ENCODE measurements around the gene C1orf74. TPM values are rescaled to one million over a fixed set of nuclear protein-coding genes. Genes with fewer than 3 reads are reported as not detected.

Gene C1orf74
- polyA plus RNA-seq, 6 donors from 2014 or later: 0.45 to 1.9 (median 0.66) TPM

Other genes starting within 250 kb of the C1orf74 start
- gene CAMK1G, start 200.8 kb downstream of the C1orf74 start, polyA plus RNA-seq (ENCODE audit: low read depth in 6 of 6): not detected
- not detected for gene LAMB3, start 132.1 kb downstream of the C1orf74 start, polyA plus RNA-seq (ENCODE audit: low read depth in 6 of 6)
- 1 to 10 TPM in 2 of 6 donors, not detected in 4; 1.4 to 4.7 TPM for gene G0S2, start 109.1 kb downstream of the C1orf74 start, polyA plus RNA-seq (ENCODE audit: low read depth in 6 of 6)
- gene HSD11B1, start 79.7 kb downstream of the C1orf74 start, polyA plus RNA-seq (ENCODE audit: low read depth in 6 of 6): not detected
- gene TRAF3IP3, start 28.5 kb downstream of the C1orf74 start, polyA plus RNA-seq (ENCODE audit: low read depth in 6 of 6): 100 to 1,000 TPM; 161 to 281 (median 243) TPM
- 1 to 10 TPM in 4 of 6 donors, under 1 TPM in 1, not detected in 1; 0.54 to 2.4 (median 1.8) TPM for gene IRF6, start 21.6 kb upstream of the C1orf74 start, polyA plus RNA-seq (ENCODE audit: low read depth in 6 of 6)
- gene UTP25, start 43.4 kb upstream of the C1orf74 start, polyA plus RNA-seq (ENCODE audit: low read depth in 6 of 6): 10 to 100 TPM in 1 of 6 donors, 1 to 10 TPM in 5; 4.1 to 11.9 (median 6.8) TPM
- not detected for gene SYT14, start 153.7 kb upstream of the C1orf74 start, polyA plus RNA-seq (ENCODE audit: low read depth in 6 of 6)

Measured in naive B cell (primary cell).